ENCODE data around the gene SEC11A. TPM values are rescaled to one million over a fixed set of nuclear protein-coding genes. Genes with fewer than 3 reads are reported as not detected.
A peak's percentile ranks its signal among the peaks of the same experiment; 100 is the strongest.
"Not testable (repeated sequence)": the region's sequence is repeated elsewhere in the genome, so short reads cannot be mapped to it uniquely, and the experiment has no call there.

SEC11A gene
- total and polyA plus RNA-seq, 7 experiments from 2014 or later: 54.3 to 136 (median 83.6) TPM

DNA sequence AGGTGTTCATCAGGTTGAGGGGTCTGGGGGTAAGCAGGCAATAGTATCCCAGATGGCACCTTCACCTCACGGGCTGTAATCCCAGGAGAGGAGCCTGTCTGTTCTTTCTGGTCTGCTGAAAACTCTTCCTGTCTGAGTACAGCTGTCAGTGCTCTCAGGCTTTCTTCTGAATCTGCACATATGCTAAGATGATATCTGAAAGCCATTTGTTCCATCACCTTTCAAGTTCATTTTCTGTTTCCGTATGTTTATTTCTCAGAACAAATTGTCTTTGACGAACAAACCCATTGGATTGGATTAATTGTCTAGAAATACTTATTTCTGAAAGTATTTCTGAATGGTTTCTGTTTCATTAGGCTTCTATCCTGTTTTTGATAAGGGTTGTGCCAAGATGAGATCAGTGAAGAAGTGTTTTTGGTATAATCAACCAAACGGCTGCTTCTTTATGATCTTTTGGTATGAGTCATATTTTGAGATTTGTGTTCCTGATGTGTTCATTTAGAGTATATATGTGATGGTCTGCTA lies 45.7 kb upstream of the SEC11A start:
- ATAC-seq: peak; percentile 37
- H3K4me1 ChIP-seq (ENCODE audit: control insufficient read depth in 2 of 2, insufficient read depth in 2 of 2, low read length in 2 of 2): peaks cover 24 to 36% of the 10 kb centered on the region in 2 donors
- Mint-ChIP-seq H3K9me3 (no peaks in the 10 kb centered on the region), H3K27ac (no peak overlapping the region), H3K36me3 (peaks cover 7 to 15% (median 12%) of the 10 kb centered on the region in 5 donors), H3K4me3 (no peak overlapping the region), H3K4me1 (peaks cover 5 to 24% (median 12%) of the 10 kb centered on the region in 7 donors), H3K27me3 (no peaks in the 10 kb centered on the region)
- H3K36me3 ChIP-seq (ENCODE audit: control insufficient read depth in 2 of 3, insufficient read depth in 3 of 3, low read length in 3 of 3): peaks cover 0 to 13% (median 0%) of the 10 kb centered on the region in 3 experiments
- H3K4me3 ChIP-seq (ENCODE audit: low read length): no peak overlapping the region
- DNase-seq: peak in 6 of 9 donors; percentile 14 to 42 (median 31)
- intact Hi-C loops (cut with micrococcal nuclease): loop anchor here (1.0 to 5.0 kb wide), 4 partner anchors 13 to 174 kb away; partner anchors contain the start of gene ZNF592 (in 1 of the 2)
- ChIA-PET POLR2A (interaction anchor here (0.6 to 1.9 kb wide), 2 partner anchors 24 to 45 kb away, joined by 3 to 7 read pairs; no protein-coding TSS in a partner anchor), CTCF (no interaction called here)
- peak overlapping the region; percentile 51 for H3K27ac ChIP-seq (ENCODE audit: low read depth, low read length)
- H3K9me3 ChIP-seq (ENCODE audit: control insufficient read depth in 2 of 3, low read length in 3 of 3): no peaks in the 10 kb centered on the region
- no peaks in the 10 kb centered on the region for H3K27me3 ChIP-seq (ENCODE audit: control insufficient read depth in 2 of 2, insufficient read depth in 2 of 2, low read length in 2 of 2)

GRCh38 chr15:84760219-84760618 lies 44.3 kb upstream of the SEC11A start:
- Histone ChIP-seq H3K36me3 (ENCODE audit: control insufficient read depth in 2 of 3, insufficient read depth in 3 of 3, low read length in 3 of 3) (peaks cover 0 to 5% (median 4%) of the 10 kb centered on the region in 3 experiments), H3K4me3 (ENCODE audit: low read length) (no peak overlapping the region), H3K4me1 (ENCODE audit: control insufficient read depth in 2 of 2, insufficient read depth in 2 of 2, low read length in 2 of 2) (peaks cover 24 to 46% of the 10 kb centered on the region in 2 donors), H3K27ac (ENCODE audit: low read depth, low read length) (no peak overlapping the region), H3K9me3 (ENCODE audit: control insufficient read depth in 2 of 3, low read length in 3 of 3) (no peaks in the 10 kb centered on the region), H3K27me3 (ENCODE audit: control insufficient read depth in 2 of 2, insufficient read depth in 2 of 2, low read length in 2 of 2) (no peaks in the 10 kb centered on the region)
- DNase-seq (no peak), ATAC-seq (no peak)
- ChIA-PET CTCF (no interaction called here), POLR2A (interaction anchor here (0.6 to 1.9 kb wide), 2 partner anchors 43 to 80 kb away, joined by 3 to 7 read pairs; no protein-coding TSS in a partner anchor)
- Mint-ChIP-seq H3K27ac (no peak overlapping the region), H3K9me3 (no peaks in the 10 kb centered on the region), H3K36me3 (peaks cover 3 to 7% (median 6%) of the 10 kb centered on the region in 5 donors), H3K4me3 (no peak overlapping the region), H3K27me3 (no peaks in the 10 kb centered on the region), H3K4me1 (peaks cover 13 to 30% (median 19%) of the 10 kb centered on the region in 7 donors)
- intact Hi-C loops (cut with micrococcal nuclease): loop anchor here in 1 of 2 donors (5.0 kb wide), 1 partner anchor 173 kb away; no protein-coding TSS in a partner anchor

- peak overlapping the region in 5 of 10 donors; percentile 23 to 56 (median 45) for H3K4me3 Mint-ChIP-seq
- H3K27ac Mint-ChIP-seq: peak overlapping the region in 4 of 9 donors; percentile 66 to 92 (median 74)
These were observed 43.1 kb upstream of the SEC11A start for GRCh38 chr15:84759018-84759417.

DNA sequence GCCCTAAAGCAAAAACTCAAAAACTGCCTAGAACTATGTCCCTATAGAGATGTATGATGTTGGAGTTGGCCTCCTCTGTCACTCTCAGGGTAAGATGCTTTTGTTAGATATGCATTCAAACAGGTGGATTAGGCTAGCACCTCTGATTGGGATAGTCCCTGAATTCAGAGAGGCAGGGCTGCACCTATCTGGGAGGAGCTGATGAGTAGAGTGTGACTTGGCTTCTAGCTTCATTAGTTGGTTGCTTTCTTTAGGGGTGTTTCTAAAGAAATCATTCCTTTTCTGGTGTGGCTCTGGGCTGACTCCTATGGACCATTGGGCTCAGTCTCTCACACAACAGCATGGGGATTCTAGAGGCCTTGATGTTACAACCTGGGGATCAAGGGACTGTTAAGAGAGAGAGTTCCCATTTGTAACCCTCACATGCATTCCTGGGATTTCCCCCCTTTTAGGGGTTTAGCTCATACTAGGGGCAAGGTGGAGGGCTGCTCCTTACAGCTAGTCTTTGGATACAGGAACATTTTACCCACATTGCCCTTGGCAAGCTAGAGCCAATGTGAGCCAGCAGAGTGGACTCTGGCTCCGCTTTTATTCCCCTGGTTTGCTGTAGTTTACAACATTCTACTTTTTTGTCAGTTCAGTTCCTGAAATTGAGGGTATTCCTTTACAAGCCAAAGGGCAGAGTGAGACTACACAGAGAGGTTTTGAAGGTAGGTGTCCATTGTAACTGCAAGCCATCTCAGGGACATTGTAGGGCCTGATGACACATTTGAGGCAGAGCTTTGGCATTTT lies 40.0 kb upstream of the SEC11A start:
- ChIA-PET POLR2A (interaction anchor here (0.6 to 1.9 kb wide), 5 partner anchors 9 to 125 kb away, joined by 3 to 6 read pairs (median 4); partner anchors contain the start of gene SEC11A), CTCF (interaction anchor here (0.6 to 1.1 kb wide), 2 partner anchors 10 to 40 kb away, joined by 3 read pairs; partner anchors contain the start of gene SEC11A)
- no peak overlapping the region for H3K4me3 ChIP-seq (ENCODE audit: low read length)
- H3K4me1 Mint-ChIP-seq: peaks cover 33 to 53% (median 49%) of the 10 kb centered on the region in 7 donors
- intact Hi-C loops (cut with micrococcal nuclease): no loop called here
- H3K27ac ChIP-seq (ENCODE audit: low read depth, low read length): no peak overlapping the region
- H3K36me3 Mint-ChIP-seq: peaks cover 5 to 14% (median 11%) of the 10 kb centered on the region in 5 donors
- H3K4me1 ChIP-seq (ENCODE audit: control insufficient read depth in 2 of 2, insufficient read depth in 2 of 2, low read length in 2 of 2): peaks cover 28 to 42% of the 10 kb centered on the region in 2 donors
- no peak for DNase-seq
- peak overlapping the region in 4 of 10 donors; percentile 6 to 20 (median 15) for H3K4me3 Mint-ChIP-seq
- peak overlapping the region in 8 of 9 donors; percentile 6 to 64 (median 46) for H3K27ac Mint-ChIP-seq
- no peaks in the 10 kb centered on the region for H3K27me3 Mint-ChIP-seq
- H3K36me3 ChIP-seq (ENCODE audit: control insufficient read depth in 2 of 3, insufficient read depth in 3 of 3, low read length in 3 of 3): peaks cover 0 to 4% (median 0%) of the 10 kb centered on the region in 3 experiments
- H3K9me3 Mint-ChIP-seq: no peaks in the 10 kb centered on the region
- ATAC-seq: peak; percentile 22
- H3K27me3 ChIP-seq (ENCODE audit: control insufficient read depth in 2 of 2, insufficient read depth in 2 of 2, low read length in 2 of 2): no peaks in the 10 kb centered on the region
- no peaks in the 10 kb centered on the region for H3K9me3 ChIP-seq (ENCODE audit: control insufficient read depth in 2 of 3, low read length in 3 of 3)

More at GRCh38 chr15:84759018-84759417, 43.1 kb upstream of the SEC11A start:
- H3K9me3 Mint-ChIP-seq: no peaks in the 10 kb centered on the region
- CTCF ChIA-PET: no interaction called here
- H3K27me3 Mint-ChIP-seq: no peaks in the 10 kb centered on the region
- no peak for DNase-seq
- no peaks in the 10 kb centered on the region for H3K9me3 ChIP-seq (ENCODE audit: control insufficient read depth in 2 of 3, low read length in 3 of 3)
- peaks cover 0 to 2% (median 0%) of the 10 kb centered on the region in 5 donors for H3K36me3 Mint-ChIP-seq
- H3K4me1 ChIP-seq (ENCODE audit: control insufficient read depth in 2 of 2, insufficient read depth in 2 of 2, low read length in 2 of 2): peaks cover 24 to 50% of the 10 kb centered on the region in 2 donors
- POLR2A ChIA-PET: no interaction called here
- no peak overlapping the region for H3K4me3 ChIP-seq (ENCODE audit: low read length)
- H3K4me1 Mint-ChIP-seq: peaks cover 19 to 30% (median 26%) of the 10 kb centered on the region in 7 donors
- peaks cover 0 to 4% (median 0%) of the 10 kb centered on the region in 3 experiments for H3K36me3 ChIP-seq (ENCODE audit: control insufficient read depth in 2 of 3, insufficient read depth in 3 of 3, low read length in 3 of 3)
- intact Hi-C loops (cut with micrococcal nuclease): no loop called here
- no peak overlapping the region for H3K27ac ChIP-seq (ENCODE audit: low read depth, low read length)
- H3K27me3 ChIP-seq (ENCODE audit: control insufficient read depth in 2 of 2, insufficient read depth in 2 of 2, low read length in 2 of 2): no peaks in the 10 kb centered on the region
- no peak for ATAC-seq

DNA sequence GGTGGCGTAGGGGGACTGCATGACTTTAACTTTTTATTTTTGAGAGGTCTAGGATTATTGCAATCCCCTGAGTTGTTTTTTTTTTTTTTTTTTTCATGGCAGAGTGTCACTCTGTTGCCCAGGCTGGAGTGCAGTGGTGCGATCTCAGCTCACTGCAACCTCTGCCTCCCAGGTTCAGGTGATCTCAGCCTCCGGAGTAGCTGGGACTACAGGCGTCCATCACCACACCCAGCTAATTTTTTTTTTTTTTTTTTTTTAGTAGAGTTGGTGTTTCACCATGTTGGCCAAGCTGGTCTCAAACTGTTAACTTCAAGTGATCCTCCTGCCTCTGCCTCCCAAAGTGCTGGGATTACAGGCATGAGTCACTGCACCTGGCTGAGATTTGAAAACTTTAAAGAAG lies 39.0 kb upstream of the SEC11A start:
- H3K4me3 ChIP-seq (ENCODE audit: low read length); H3K27me3 Mint-ChIP-seq; ATAC-seq; H3K27ac ChIP-seq (ENCODE audit: low read depth, low read length); H3K36me3 ChIP-seq (ENCODE audit: control insufficient read depth in 2 of 3, insufficient read depth in 3 of 3, low read length in 3 of 3); H3K9me3 Mint-ChIP-seq; DNase-seq; intact Hi-C loops (cut with micrococcal nuclease); H3K9me3 ChIP-seq (ENCODE audit: control insufficient read depth in 2 of 3, low read length in 3 of 3); CTCF ChIA-PET; H3K27me3 ChIP-seq (ENCODE audit: control insufficient read depth in 2 of 2, insufficient read depth in 2 of 2, low read length in 2 of 2): not testable (repeated sequence)
- peak overlapping the region in 2 of 9 donors; percentile 15 to 75 for H3K27ac Mint-ChIP-seq
- peaks cover 28 to 41% of the 10 kb centered on the region in 2 donors for H3K4me1 ChIP-seq (ENCODE audit: control insufficient read depth in 2 of 2, insufficient read depth in 2 of 2, low read length in 2 of 2)
- POLR2A ChIA-PET: interaction anchor here (0.7 to 1.9 kb wide), 3 partner anchors 39 to 141 kb away, joined by 4 to 6 read pairs (median 5); partner anchors contain the start of gene SEC11A
- peak overlapping the region in 2 of 10 donors; percentile 43 to 45 for H3K4me3 Mint-ChIP-seq
- H3K4me1 Mint-ChIP-seq: peaks cover 42 to 64% (median 59%) of the 10 kb centered on the region in 7 donors
- peaks cover 5 to 18% (median 11%) of the 10 kb centered on the region in 5 donors for H3K36me3 Mint-ChIP-seq

DNA sequence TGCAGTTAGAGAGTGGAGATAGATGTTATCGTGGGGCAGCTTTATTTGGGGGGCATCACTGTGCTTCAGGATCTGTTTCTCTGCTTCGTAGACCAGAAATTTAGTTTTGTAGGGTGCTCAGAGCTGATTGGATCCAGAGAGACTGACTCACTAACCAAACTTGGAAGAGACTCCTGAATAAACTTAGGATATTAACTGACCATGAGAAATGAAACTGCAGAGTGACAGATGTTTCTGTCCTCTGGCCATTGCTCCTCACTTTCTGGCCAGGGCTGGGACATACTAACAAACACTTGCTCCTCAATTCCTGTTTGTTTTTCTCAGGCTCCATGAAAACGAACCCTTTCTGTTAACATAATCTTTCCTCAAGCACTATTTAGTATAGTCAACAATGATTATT lies 36.8 kb upstream of the SEC11A start:
- ATAC-seq (no peak), DNase-seq (no peak)
- ChIA-PET CTCF (interaction anchor here (0.8 to 1.3 kb wide), 3 partner anchors 37 to 122 kb away, joined by 4 to 5 read pairs (median 4); partner anchors contain the start of gene SEC11A), POLR2A (interaction anchor here (0.6 to 4.5 kb wide), 6 partner anchors 17 to 65 kb away, joined by 3 to 104 read pairs (median 4); partner anchors contain the start of gene SEC11A)
- Mint-ChIP-seq H3K36me3 (peaks cover 5 to 24% (median 11%) of the 10 kb centered on the region in 5 donors), H3K27ac (peak overlapping the region in 7 of 9 donors; percentile 9 to 74 (median 47)), H3K27me3 (no peaks in the 10 kb centered on the region), H3K4me3 (peak overlapping the region in 7 of 10 donors; percentile 2 to 56 (median 41)), H3K4me1 (peaks cover 45 to 75% (median 63%) of the 10 kb centered on the region in 7 donors), H3K9me3 (no peaks in the 10 kb centered on the region)
- Histone ChIP-seq H3K9me3 (ENCODE audit: control insufficient read depth in 2 of 3, low read length in 3 of 3) (no peaks in the 10 kb centered on the region), H3K27me3 (ENCODE audit: control insufficient read depth in 2 of 2, insufficient read depth in 2 of 2, low read length in 2 of 2) (no peaks in the 10 kb centered on the region), H3K27ac (ENCODE audit: low read depth, low read length) (no peak overlapping the region), H3K4me1 (ENCODE audit: control insufficient read depth in 2 of 2, insufficient read depth in 2 of 2, low read length in 2 of 2) (peaks cover 28 to 36% of the 10 kb centered on the region in 2 donors), H3K4me3 (ENCODE audit: low read length) (no peak overlapping the region), H3K36me3 (ENCODE audit: control insufficient read depth in 2 of 3, insufficient read depth in 3 of 3, low read length in 3 of 3) (peaks cover 0 to 4% (median 3%) of the 10 kb centered on the region in 3 experiments)
- intact Hi-C loops (cut with micrococcal nuclease): no loop called here

Data from naive thymus-derived CD4-positive, alpha-beta T cell (primary cell).